ENCODE results near the gene MAB21L4. TPM values are rescaled to one million over a fixed set of nuclear protein-coding genes. Genes with fewer than 3 reads are reported as not detected.

Gene MAB21L4
- total RNA-seq, 1 donor, result not detected

GRCh38 chr2:240872317-240873097, 23.4 kb downstream of the MAB21L4 start:
- no peaks in the 10 kb centered on the region for H3K9me3 ChIP-seq (ENCODE audit: low read depth, low read length)
- H3K4me3 ChIP-seq (ENCODE audit: low read length), result no peak overlapping the region
- no peaks in the 10 kb centered on the region for H3K27me3 ChIP-seq (ENCODE audit: insufficient read depth, low read length)
- no peaks in the 10 kb centered on the region for H3K4me1 ChIP-seq (ENCODE audit: insufficient read depth, low read length)

GRCh38 chr2:240871071-240871958, 24.6 kb downstream of the MAB21L4 start:
- Histone ChIP-seq H3K9me3 (ENCODE audit: low read depth, low read length) (no peaks in the 10 kb centered on the region), H3K4me3 (ENCODE audit: low read length) (no peak overlapping the region), H3K27me3 (ENCODE audit: insufficient read depth, low read length) (no peaks in the 10 kb centered on the region), H3K4me1 (ENCODE audit: insufficient read depth, low read length) (no peaks in the 10 kb centered on the region)

GRCh38 chr2:240869956-240870875, 25.7 kb downstream of the MAB21L4 start:
- Histone ChIP-seq H3K4me1 (ENCODE audit: insufficient read depth, low read length) (no peaks in the 10 kb centered on the region), H3K27me3 (ENCODE audit: insufficient read depth, low read length) (no peaks in the 10 kb centered on the region), H3K4me3 (ENCODE audit: low read length) (no peak overlapping the region), H3K9me3 (ENCODE audit: low read depth, low read length) (no peaks in the 10 kb centered on the region)

GRCh38 chr2:240869109-240869955, 26.6 kb downstream of the MAB21L4 start:
- no peaks in the 10 kb centered on the region for H3K4me1 ChIP-seq (ENCODE audit: insufficient read depth, low read length)
- H3K9me3 ChIP-seq (ENCODE audit: low read depth, low read length), result no peaks in the 10 kb centered on the region
- no peaks in the 10 kb centered on the region for H3K27me3 ChIP-seq (ENCODE audit: insufficient read depth, low read length)
- H3K4me3 ChIP-seq (ENCODE audit: low read length), result no peak overlapping the region

- no peaks in the 10 kb centered on the region for H3K9me3 ChIP-seq (ENCODE audit: low read depth, low read length)
- no peaks in the 10 kb centered on the region for H3K27me3 ChIP-seq (ENCODE audit: insufficient read depth, low read length)
- H3K4me3 ChIP-seq (ENCODE audit: low read length), result no peak within 1 kb of the TSS
- no peaks in the 10 kb centered on the region for H3K4me1 ChIP-seq (ENCODE audit: insufficient read depth, low read length)
Measured at GRCh38 chr2:240868286-240869108, 27.5 kb downstream of the MAB21L4 start, which contains the start of gene AGXT. Gene AGXT (plus strand): TSS chr2:240868824. CDS start chr2:240868866, 42 bp downstream.

- Histone ChIP-seq H3K27me3 (ENCODE audit: insufficient read depth, low read length) (no peaks in the 10 kb centered on the region), H3K4me1 (ENCODE audit: insufficient read depth, low read length) (no peaks in the 10 kb centered on the region), H3K9me3 (ENCODE audit: low read depth, low read length) (no peaks in the 10 kb centered on the region), H3K4me3 (ENCODE audit: low read length) (no peak overlapping the region)
Measured at GRCh38 chr2:240865391-240865790, 30.6 kb downstream of the MAB21L4 start.

GRCh38 chr2:240864475-240864874, 31.5 kb downstream of the MAB21L4 start:
- H3K4me1 ChIP-seq (ENCODE audit: insufficient read depth, low read length), result no peaks in the 10 kb centered on the region
- no peaks in the 10 kb centered on the region for H3K27me3 ChIP-seq (ENCODE audit: insufficient read depth, low read length)
- H3K4me3 ChIP-seq (ENCODE audit: low read length), result no peak overlapping the region
- no peaks in the 10 kb centered on the region for H3K9me3 ChIP-seq (ENCODE audit: low read depth, low read length)

- no peaks in the 10 kb centered on the region for H3K9me3 ChIP-seq (ENCODE audit: low read depth, low read length)
- H3K4me3 ChIP-seq (ENCODE audit: low read length), result no peak overlapping the region
- no peaks in the 10 kb centered on the region for H3K4me1 ChIP-seq (ENCODE audit: insufficient read depth, low read length)
- no peaks in the 10 kb centered on the region for H3K27me3 ChIP-seq (ENCODE audit: insufficient read depth, low read length)
Measured at GRCh38 chr2:240861547-240861946, 34.4 kb downstream of the MAB21L4 start.

- Histone ChIP-seq H3K27me3 (ENCODE audit: insufficient read depth, low read length) (no peaks in the 10 kb centered on the region), H3K4me3 (ENCODE audit: low read length) (no peak overlapping the region), H3K9me3 (ENCODE audit: low read depth, low read length) (no peaks in the 10 kb centered on the region), H3K4me1 (ENCODE audit: insufficient read depth, low read length) (no peaks in the 10 kb centered on the region)
Measured at GRCh38 chr2:240858871-240859270, 37.1 kb downstream of the MAB21L4 start.

- no peak overlapping the region for H3K4me3 ChIP-seq (ENCODE audit: low read length)
- H3K9me3 ChIP-seq (ENCODE audit: low read depth, low read length), result no peaks in the 10 kb centered on the region
- no peaks in the 10 kb centered on the region for H3K4me1 ChIP-seq (ENCODE audit: insufficient read depth, low read length)
Measured at GRCh38 chr2:240858321-240858720, 37.6 kb downstream of the MAB21L4 start.

GRCh38 chr2:240857039-240858008, 38.6 kb downstream of the MAB21L4 start:
- Histone ChIP-seq H3K4me1 (ENCODE audit: insufficient read depth, low read length) (no peaks in the 10 kb centered on the region), H3K4me3 (ENCODE audit: low read length) (no peak overlapping the region), H3K9me3 (ENCODE audit: low read depth, low read length) (no peaks in the 10 kb centered on the region), H3K27me3 (ENCODE audit: insufficient read depth, low read length) (no peaks in the 10 kb centered on the region)

More at GRCh38 chr2:240858321-240858720, 37.6 kb downstream of the MAB21L4 start:
- no peaks in the 10 kb centered on the region for H3K27me3 ChIP-seq (ENCODE audit: insufficient read depth, low read length)

- Histone ChIP-seq H3K9me3 (ENCODE audit: low read depth, low read length) (no peaks in the 10 kb centered on the region), H3K4me1 (ENCODE audit: insufficient read depth, low read length) (no peaks in the 10 kb centered on the region), H3K27me3 (ENCODE audit: insufficient read depth, low read length) (no peaks in the 10 kb centered on the region), H3K4me3 (ENCODE audit: low read length) (no peak overlapping the region)
Measured at GRCh38 chr2:240856151-240856980, 39.6 kb downstream of the MAB21L4 start.

Measured in mononuclear cell (primary cell).